Body of pancreas (tissue), 4 donors: ENCODE data around the gene IFI27L1.

Source experiments
- POLR2A ChIP-seq, 3 donors: fragments of 450-650 bp; IDR thresholded peaks; one replicate each; pipeline ENCODE4 v1.6.1; 2016; ENCODE audit warnings: antibody characterized with exemption in 3 of 3, mild to moderate bottlenecking in 2 of 3
- TF ChIP-seq, protein P1 (sequence below), 7 experiments: fragments of 450-650 bp in 4 of 7; fragments of 200-600 bp in 3 of 7; sonication (generic) in 3 of 7; IDR thresholded peaks; one replicate each; pipeline ENCODE4 v1.5.1; 2016 to 2019; ENCODE audit warnings: antibody characterized with exemption in 7 of 7

DNA sequence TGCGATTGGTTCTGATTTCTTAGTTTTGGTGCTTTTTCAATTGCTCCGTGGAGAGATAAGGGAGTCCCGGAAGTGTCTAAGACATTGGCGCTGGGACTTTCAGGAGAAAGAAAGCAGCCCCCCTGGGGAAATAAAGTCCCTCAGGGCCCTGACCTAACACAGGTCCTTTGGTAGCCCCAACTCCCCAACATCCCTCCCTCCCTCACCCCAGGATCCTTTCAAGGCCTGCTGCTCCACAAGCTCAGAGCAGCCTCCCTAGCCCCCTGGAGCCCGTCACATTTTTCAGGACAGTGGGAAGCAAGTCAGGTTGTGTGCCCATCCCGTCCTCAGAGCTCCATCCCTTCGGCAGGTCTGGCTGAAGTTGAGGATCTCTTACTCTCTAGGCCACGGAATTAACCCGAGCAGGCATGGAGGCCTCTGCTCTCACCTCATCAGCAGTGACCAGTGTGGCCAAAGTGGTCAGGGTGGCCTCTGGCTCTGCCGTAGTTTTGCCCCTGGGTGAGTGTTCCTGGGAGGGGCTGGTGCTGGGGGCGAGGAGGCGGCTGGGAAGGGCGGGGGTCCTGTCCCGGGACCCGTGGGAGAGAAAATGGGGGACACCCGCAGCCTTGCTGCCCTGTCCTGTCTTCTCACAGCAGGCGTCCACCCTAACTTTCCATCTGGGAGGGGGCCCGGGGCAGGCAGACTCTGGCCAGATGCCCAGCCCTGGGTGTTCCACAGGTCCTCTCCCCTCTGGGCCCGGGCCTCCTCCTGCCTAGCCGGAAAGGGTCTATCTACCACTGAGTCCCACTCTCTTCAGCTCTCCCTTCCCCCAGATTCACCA is 30.4 kb downstream of the IFI27L1 start:
- TF ChIP-seq, protein P1, sequence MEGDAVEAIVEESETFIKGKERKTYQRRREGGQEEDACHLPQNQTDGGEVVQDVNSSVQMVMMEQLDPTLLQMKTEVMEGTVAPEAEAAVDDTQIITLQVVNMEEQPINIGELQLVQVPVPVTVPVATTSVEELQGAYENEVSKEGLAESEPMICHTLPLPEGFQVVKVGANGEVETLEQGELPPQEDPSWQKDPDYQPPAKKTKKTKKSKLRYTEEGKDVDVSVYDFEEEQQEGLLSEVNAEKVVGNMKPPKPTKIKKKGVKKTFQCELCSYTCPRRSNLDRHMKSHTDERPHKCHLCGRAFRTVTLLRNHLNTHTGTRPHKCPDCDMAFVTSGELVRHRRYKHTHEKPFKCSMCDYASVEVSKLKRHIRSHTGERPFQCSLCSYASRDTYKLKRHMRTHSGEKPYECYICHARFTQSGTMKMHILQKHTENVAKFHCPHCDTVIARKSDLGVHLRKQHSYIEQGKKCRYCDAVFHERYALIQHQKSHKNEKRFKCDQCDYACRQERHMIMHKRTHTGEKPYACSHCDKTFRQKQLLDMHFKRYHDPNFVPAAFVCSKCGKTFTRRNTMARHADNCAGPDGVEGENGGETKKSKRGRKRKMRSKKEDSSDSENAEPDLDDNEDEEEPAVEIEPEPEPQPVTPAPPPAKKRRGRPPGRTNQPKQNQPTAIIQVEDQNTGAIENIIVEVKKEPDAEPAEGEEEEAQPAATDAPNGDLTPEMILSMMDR (IDR thresholded peaks at IDR 0.05), result no peak
- TF ChIP-seq POLR2A (IDR thresholded peaks at IDR 0.05), result no peak
